DND-41 (cell line): ENCODE measurements around the gene MTA2.

Source experiments
- ATAC-seq: fragments of 200-7000 bp; cut with Tn5 transposase; 3 replicates; pipeline ENCODE4 v1.9.1; 2021; ENCODE audit warnings: low read depth; ENCODE audit not compliant: insufficient read depth
- DNase-seq: peaks from one replicate; pipeline ENCODE4 v3.0.0-alpha.2; 2020
- H2AFZ ChIP-seq: 2 replicates; pipeline ENCODE4 v1.6.0; 2012; ENCODE audit warnings: low read depth, low read length
- H3K27ac ChIP-seq: 2 replicates; pipeline ENCODE4 v1.5.1; 2012; ENCODE audit warnings: low read length, inconsistent platforms
- H3K27me3 ChIP-seq: fragments of 200-600 bp; sonication (generic); 2 replicates; pipeline ENCODE4 v1.6.0; 2012; ENCODE audit warnings: low read length, mild to moderate bottlenecking, inconsistent platforms; ENCODE audit not compliant: insufficient read depth, poor library complexity
- H3K36me3 ChIP-seq: 2 replicates; pipeline ENCODE4 v1.5.1; 2012; ENCODE audit warnings: low read length, inconsistent platforms; ENCODE audit not compliant: insufficient read depth
- H3K4me1 ChIP-seq: 2 replicates; pipeline ENCODE4 v1.5.1; 2012; ENCODE audit warnings: mild to moderate bottlenecking, low read length; ENCODE audit not compliant: insufficient read depth
- H3K4me2 ChIP-seq: 2 replicates; pipeline ENCODE4 v1.6.0; 2012; ENCODE audit warnings: mild to moderate bottlenecking, moderate library complexity, low read length, inconsistent platforms; ENCODE audit not compliant: insufficient read depth
- H3K4me3 ChIP-seq, 2 experiments: fragments of 200-600 bp in 1 of 2; shearing (Covaris generic) in 1 of 2; 2 replicates each; pipeline ENCODE4 v1.5.1; 2012 to 2016; ENCODE audit warnings: inconsistent platforms in 2 of 2, low read length in 2 of 2, mild to moderate bottlenecking in 2 of 2, low read depth in 1 of 2, moderate library complexity in 1 of 2
- H3K79me2 ChIP-seq: 2 replicates; pipeline ENCODE4 v1.6.0; 2012; ENCODE audit warnings: low read length, inconsistent platforms; ENCODE audit not compliant: insufficient read depth
- H3K9ac ChIP-seq: 2 replicates; pipeline ENCODE4 v1.6.0; 2012; ENCODE audit warnings: low read depth, mild to moderate bottlenecking, inconsistent platforms, low read length, moderate library complexity
- H3K9me3 ChIP-seq: 2 replicates; pipeline ENCODE4 v1.5.1; 2012; ENCODE audit warnings: low read length, moderate library complexity, mild to moderate bottlenecking, inconsistent platforms; ENCODE audit not compliant: insufficient read depth, severe bottlenecking
- H4K20me1 ChIP-seq: 2 replicates; pipeline ENCODE4 v1.6.0; 2012; ENCODE audit warnings: low read length; ENCODE audit not compliant: insufficient read depth
- CTCF ChIP-seq: IDR thresholded peaks from 2 replicates; pipeline ENCODE4 v1.5.1; 2012; ENCODE audit warnings: borderline replicate concordance, low read length, moderate library complexity, mild to moderate bottlenecking; ENCODE audit not compliant: poor library complexity, severe bottlenecking; ENCODE audit errors: extremely low read depth
- EZH2 ChIP-seq: IDR thresholded peaks from 3 replicates; pipeline ENCODE4 v1.6.1; 2012; ENCODE audit warnings: borderline replicate concordance, low read depth, mild to moderate bottlenecking, moderate library complexity, low read length, inconsistent platforms; ENCODE audit not compliant: severe bottlenecking

MTA2 gene

DNA sequence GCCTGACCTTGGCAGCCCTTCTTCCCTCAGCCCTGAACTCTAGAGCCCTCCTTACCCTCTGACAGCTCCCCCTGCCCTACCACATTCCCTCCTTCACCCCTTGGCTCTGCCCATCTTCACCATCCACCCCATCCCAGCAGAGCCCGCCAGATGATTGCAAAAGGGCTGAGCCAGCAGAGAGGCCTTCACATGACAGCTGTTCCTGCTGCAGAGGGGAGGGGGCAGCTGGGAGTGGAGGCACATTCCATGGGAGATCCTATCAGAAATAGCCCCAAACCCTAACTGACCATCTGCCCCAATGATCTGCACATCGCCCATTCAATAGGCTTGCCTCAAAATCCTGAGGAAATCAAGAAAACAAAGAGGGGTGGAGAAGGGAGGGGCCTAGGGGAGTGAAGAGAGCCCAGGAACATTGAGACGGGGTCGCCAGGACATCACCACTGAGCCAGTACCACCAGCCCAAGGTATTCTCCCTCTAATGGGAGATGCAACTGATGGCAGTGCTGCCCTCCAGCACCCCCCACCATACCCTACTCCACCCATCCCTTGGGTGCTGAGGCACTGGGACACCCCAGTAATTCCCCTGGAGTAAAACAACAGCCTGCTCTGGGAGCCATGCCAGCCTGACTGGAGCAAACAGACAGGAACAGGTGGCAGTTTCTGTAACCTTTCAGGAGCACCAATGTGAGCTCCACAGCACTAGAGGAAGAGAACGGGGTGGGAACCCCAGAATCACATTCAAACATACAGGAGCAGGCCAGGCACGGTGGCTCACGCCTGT, 47.1 kb downstream of the MTA2 start:
- DNase-seq (no peak), ATAC-seq (no peak)
- Histone ChIP-seq H3K79me2 (no peaks in the 10 kb centered on the region), H3K4me3 (no peak overlapping the region), H3K36me3 (peaks cover 20% of the 10 kb centered on the region), H2AFZ (no peak overlapping the region), H3K27ac (peak overlapping the region; percentile 92), H3K27me3 (no peaks in the 10 kb centered on the region), H3K4me1 (peaks cover 60% of the 10 kb centered on the region), H3K9me3 (no peaks in the 10 kb centered on the region), H3K9ac (peak overlapping the region; percentile 46), H4K20me1 (peaks cover 26% of the 10 kb centered on the region), H3K4me2 (peak overlapping the region; percentile 59)
- TF ChIP-seq EZH2: no peak
- TF ChIP-seq CTCF: no peak

GRCh38 chr11:62553839-62554361, 47.8 kb downstream of the MTA2 start:
- H3K9ac ChIP-seq: no peak overlapping the region
- no peaks in the 10 kb centered on the region for H3K79me2 ChIP-seq
- H3K27ac ChIP-seq: peak overlapping the region; percentile 92; the same call in 1 of the 2 replicates
- H3K27me3 ChIP-seq: peaks cover 1% of the 10 kb centered on the region
- H4K20me1 ChIP-seq: peaks cover 21% of the 10 kb centered on the region
- H3K9me3 ChIP-seq: no peaks in the 10 kb centered on the region
- peaks cover 54% of the 10 kb centered on the region for H3K4me1 ChIP-seq
- H3K36me3 ChIP-seq: peaks cover 13% of the 10 kb centered on the region
- TF ChIP-seq CTCF (no peak), EZH2 (no peak)
- no peak for ATAC-seq
- H2AFZ ChIP-seq: no peak overlapping the region
- H3K4me3 ChIP-seq: no peak overlapping the region
- DNase-seq: no peak
- no peak overlapping the region for H3K4me2 ChIP-seq

- no peaks in the 10 kb centered on the region for H3K9me3 ChIP-seq
- H2AFZ ChIP-seq: no peak overlapping the region
- peaks cover 47% of the 10 kb centered on the region for H3K4me1 ChIP-seq
- H3K27ac ChIP-seq: no peak overlapping the region
- peaks cover 8% of the 10 kb centered on the region for H3K27me3 ChIP-seq
- H3K36me3 ChIP-seq: peaks cover 7% of the 10 kb centered on the region; the same call in 1 of the 2 replicates
- DNase-seq (no peak), ATAC-seq (no peak)
- H3K79me2 ChIP-seq: no peaks in the 10 kb centered on the region
- TF ChIP-seq EZH2 (no peak), CTCF (no peak)
- no peak overlapping the region for H3K4me3 ChIP-seq
- H3K9ac ChIP-seq: no peak overlapping the region
- no peak overlapping the region for H3K4me2 ChIP-seq
- peaks cover 18% of the 10 kb centered on the region for H4K20me1 ChIP-seq
These were observed 48.4 kb downstream of the MTA2 start for GRCh38 chr11:62553080-62553838.
